Anterior cingulate cortex (tissue), 58 donors: ENCODE results near the gene GNRH2.
"Not testable (repeated sequence)": the region's sequence is repeated elsewhere in the genome, so short reads cannot be mapped to it uniquely, and the experiment has no call there.

Experiments
- DNase-seq, 58 donors: peaks; one replicate each; lab custom pipeline; 2025; lab: John Stamatoyannopoulos, UW

The GNRH2 gene

GRCh38 chr20:3040086-3040485, 3.3 kb upstream of the GNRH2 start:
- no peak for DNase-seq

GRCh38 chr20:3041854-3042409, 1.5 kb upstream of the GNRH2 start:
- peak in 1 of 58 donors; percentile 26 for DNase-seq

- DNase-seq = peak in 4 of 58 donors; percentile 15 to 23 (median 18)
Measured at GRCh38 chr20:3042625-3043024, 797 bp upstream of the GNRH2 start.

DNA sequence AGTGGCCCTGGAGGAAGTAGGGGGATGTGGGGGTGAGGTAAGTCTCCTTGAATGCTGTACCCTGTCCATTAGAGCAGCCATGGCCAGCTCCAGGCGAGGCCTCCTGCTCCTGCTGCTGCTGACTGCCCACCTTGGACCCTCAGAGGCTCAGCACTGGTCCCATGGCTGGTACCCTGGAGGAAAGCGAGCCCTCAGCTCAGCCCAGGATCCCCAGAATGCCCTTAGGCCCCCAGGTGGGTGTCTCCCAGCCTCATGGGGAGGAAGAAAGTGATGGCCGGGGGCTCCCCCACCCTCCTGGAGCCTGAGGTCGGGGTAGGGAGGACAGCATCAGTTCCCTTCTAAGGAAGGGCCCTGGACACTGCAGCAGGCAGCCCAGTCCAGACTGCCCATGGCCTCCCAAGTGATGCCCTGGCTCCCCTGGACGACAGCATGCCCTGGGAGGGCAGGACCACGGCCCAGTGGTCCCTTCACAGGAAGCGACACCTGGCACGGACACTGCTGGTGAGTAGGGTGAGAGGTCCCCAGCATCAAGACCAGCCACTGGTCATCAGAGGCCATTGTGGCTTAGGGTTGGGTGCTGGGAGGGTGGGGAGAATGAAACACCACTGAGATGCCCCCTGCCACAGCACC, 1.0 kb downstream of the GNRH2 start:
- no peak for DNase-seq

GRCh38 chr20:3045042-3045815, 1.8 kb downstream of the GNRH2 start:
- peak in 39 of 58 donors; percentile 60 to 94 (median 85) for DNase-seq

- DNase-seq = peak; percentile 35 to 94 (median 84)
Measured at GRCh38 chr20:3045816-3046676, 2.6 kb downstream of the GNRH2 start, which contains the start of gene MRPS26. MRPS26 (plus strand) TSS chr20:3046052; CDS start chr20:3046069, 17 bp downstream.

GRCh38 chr20:3046677-3047462, 3.4 kb downstream of the GNRH2 start:
- peak in 8 of 58 donors; percentile 24 to 48 (median 36) for DNase-seq

GRCh38 chr20:3047486-3048419, 4.3 kb downstream of the GNRH2 start:
- DNase-seq = no peak

- DNase-seq = no peak
Measured at GRCh38 chr20:3051385-3052019, 8.1 kb downstream of the GNRH2 start.

- no peak for DNase-seq
Measured at GRCh38 chr20:3059489-3059888, 16.1 kb downstream of the GNRH2 start.

- DNase-seq = not testable (repeated sequence)
Measured at GRCh38 chr20:3064119-3064518, 20.7 kb downstream of the GNRH2 start.

- peak in 3 of 58 donors; percentile 12 to 54 (median 52) for DNase-seq
Measured at GRCh38 chr20:3067139-3068014, 24.0 kb downstream of the GNRH2 start.

GRCh38 chr20:3068075-3068474, 24.7 kb downstream of the GNRH2 start:
- peak in 2 of 58 donors; percentile 22 to 24 for DNase-seq

DNA sequence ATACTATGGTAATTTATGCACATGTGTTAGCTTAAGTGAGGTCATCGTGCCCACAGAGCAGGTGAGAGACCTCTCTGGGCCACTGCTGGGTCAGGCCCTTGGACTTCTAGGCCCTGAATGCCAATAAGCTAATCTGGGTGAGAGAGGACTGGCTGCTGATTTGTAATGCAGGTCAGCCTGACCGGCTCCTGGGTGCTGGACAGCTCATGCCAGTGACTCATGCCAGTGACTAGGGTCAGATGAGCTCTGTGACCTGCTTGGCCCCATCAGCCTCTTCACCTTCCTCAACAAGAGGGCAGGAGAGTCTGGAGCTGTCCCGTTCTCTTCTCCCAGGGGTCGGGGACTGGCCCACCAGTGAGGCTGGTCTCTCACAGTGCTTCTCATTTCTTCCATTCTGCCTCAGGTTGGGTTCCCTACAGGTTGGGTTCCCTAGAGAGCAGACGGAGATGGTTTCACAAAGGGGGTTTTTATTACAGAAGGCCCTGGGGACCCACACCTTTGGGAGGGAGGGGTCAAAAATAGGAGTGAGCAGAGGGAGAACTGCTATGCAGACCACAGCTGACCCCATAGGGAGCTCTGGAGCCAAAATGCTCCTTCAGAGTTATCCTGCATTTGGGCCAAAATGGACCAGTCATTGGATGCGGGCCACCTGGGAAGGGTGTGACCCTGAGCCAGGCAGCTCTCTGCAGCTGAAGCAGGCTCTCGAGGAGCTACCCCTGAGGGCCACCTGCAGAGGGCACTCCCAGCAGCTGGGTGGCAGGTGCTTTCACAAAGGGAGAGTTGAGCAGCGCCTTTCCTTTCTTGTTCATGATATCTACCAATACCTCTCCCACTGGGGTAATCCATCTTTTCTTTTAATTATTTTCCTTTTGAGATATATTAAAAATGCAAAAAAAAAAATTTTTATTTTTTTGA, 25.8 kb downstream of the GNRH2 start:
- DNase-seq = no peak

DNA sequence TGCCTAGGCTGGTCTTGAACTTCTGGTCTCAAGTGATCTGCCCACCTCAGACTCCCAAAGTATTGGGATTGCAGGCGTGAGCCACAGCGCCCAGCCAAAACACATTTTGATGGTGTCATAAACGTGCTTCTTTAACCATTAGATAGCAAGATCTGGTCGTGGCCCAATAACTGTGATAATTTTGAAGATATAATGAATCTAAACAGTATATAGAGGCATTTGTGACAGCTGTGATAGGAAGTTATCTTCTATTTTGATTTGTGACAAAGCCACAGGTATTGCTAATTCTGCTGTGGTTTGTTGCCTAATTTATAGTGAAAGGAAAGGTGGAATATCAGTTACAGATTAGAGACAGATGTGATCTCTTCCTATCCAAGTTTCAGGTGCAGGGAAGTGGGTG, 27.3 kb downstream of the GNRH2 start:
- no peak for DNase-seq

GRCh38 chr20:3071266-3071609, 27.8 kb downstream of the GNRH2 start:
- DNase-seq = no peak
